Measurements from ENCODE around the gene SPG11. TPM values are rescaled to one million over a fixed set of nuclear protein-coding genes. Genes with fewer than 3 reads are reported as not detected.

Gene SPG11
- total and polyA plus RNA-seq, 9 of the 15 experiments (the other 6 are each of a cell fraction or from before 2014, with no cell fraction given): 23.3 to 71.2 (median 45.6) TPM

- TF ChIP-seq FOXP4 (CRISPR knock-in tag; IDR thresholded peaks at IDR 0.05; ENCODE audit: borderline replicate concordance): peak; percentile 70; the same call in 1 of the 2 replicates
- TF ChIP-seq RB1 (IDR thresholded peaks at IDR 0.05; ENCODE audit: low read depth): peak; percentile 48; the same call in 1 of the 2 replicates
- TF ChIP-seq ZNF121 (CRISPR knock-in tag; conservative IDR thresholded peaks at IDR 0.05): no peak
- no peak for TF ChIP-seq KDM2B (CRISPR knock-in tag; IDR thresholded peaks at IDR 0.05)
- TF ChIP-seq ZFP1 (CRISPR knock-in tag; IDR thresholded peaks at IDR 0.05): no peak
- TF ChIP-seq SRSF1 (IDR thresholded peaks at IDR 0.05; ENCODE audit: low read depth, low read length): peak; percentile 24
- TF ChIP-seq, protein P1, sequence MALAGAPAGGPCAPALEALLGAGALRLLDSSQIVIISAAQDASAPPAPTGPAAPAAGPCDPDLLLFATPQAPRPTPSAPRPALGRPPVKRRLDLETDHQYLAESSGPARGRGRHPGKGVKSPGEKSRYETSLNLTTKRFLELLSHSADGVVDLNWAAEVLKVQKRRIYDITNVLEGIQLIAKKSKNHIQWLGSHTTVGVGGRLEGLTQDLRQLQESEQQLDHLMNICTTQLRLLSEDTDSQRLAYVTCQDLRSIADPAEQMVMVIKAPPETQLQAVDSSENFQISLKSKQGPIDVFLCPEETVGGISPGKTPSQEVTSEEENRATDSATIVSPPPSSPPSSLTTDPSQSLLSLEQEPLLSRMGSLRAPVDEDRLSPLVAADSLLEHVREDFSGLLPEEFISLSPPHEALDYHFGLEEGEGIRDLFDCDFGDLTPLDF (CRISPR knock-in tag; IDR thresholded peaks at IDR 0.05): no peak
- TF ChIP-seq EHMT2 (IDR thresholded peaks at IDR 0.05): no peak
- TF ChIP-seq ZC3H4 (CRISPR knock-in tag; IDR thresholded peaks at IDR 0.05; ENCODE audit: borderline replicate concordance): no peak
- no peak for TF ChIP-seq XRCC5 (IDR thresholded peaks at IDR 0.05; ENCODE audit: low read depth, low read length)
- TF ChIP-seq ZKSCAN3 (CRISPR knock-in tag; IDR thresholded peaks at IDR 0.05): no peak
- TF ChIP-seq, protein P2, sequence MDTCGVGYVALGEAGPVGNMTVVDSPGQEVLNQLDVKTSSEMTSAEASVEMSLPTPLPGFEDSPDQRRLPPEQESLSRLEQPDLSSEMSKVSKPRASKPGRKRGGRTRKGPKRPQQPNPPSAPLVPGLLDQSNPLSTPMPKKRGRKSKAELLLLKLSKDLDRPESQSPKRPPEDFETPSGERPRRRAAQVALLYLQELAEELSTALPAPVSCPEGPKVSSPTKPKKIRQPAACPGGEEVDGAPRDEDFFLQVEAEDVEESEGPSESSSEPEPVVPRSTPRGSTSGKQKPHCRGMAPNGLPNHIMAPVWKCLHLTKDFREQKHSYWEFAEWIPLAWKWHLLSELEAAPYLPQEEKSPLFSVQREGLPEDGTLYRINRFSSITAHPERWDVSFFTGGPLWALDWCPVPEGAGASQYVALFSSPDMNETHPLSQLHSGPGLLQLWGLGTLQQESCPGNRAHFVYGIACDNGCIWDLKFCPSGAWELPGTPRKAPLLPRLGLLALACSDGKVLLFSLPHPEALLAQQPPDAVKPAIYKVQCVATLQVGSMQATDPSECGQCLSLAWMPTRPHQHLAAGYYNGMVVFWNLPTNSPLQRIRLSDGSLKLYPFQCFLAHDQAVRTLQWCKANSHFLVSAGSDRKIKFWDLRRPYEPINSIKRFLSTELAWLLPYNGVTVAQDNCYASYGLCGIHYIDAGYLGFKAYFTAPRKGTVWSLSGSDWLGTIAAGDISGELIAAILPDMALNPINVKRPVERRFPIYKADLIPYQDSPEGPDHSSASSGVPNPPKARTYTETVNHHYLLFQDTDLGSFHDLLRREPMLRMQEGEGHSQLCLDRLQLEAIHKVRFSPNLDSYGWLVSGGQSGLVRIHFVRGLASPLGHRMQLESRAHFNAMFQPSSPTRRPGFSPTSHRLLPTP (IDR thresholded peaks at IDR 0.05; ENCODE audit: borderline replicate concordance, extremely low read depth, insufficient read length): no peak
- no peak; the same call in 1 of the 2 replicates for TF ChIP-seq GATAD2A (IDR thresholded peaks at IDR 0.05)
- no peak for TF ChIP-seq NR4A1 (CRISPR knock-in tag; IDR thresholded peaks at IDR 0.05)
- TF ChIP-seq NR4A1 (tag; IDR thresholded peaks at IDR 0.05): no peak
- TF ChIP-seq, protein P3, sequence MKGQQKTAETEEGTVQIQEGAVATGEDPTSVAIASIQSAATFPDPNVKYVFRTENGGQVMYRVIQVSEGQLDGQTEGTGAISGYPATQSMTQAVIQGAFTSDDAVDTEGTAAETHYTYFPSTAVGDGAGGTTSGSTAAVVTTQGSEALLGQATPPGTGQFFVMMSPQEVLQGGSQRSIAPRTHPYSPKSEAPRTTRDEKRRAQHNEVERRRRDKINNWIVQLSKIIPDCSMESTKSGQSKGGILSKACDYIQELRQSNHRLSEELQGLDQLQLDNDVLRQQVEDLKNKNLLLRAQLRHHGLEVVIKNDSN (CRISPR knock-in tag; IDR thresholded peaks at IDR 0.05): no peak
- no peak for TF ChIP-seq ESRRB (CRISPR knock-in tag; IDR thresholded peaks at IDR 0.05; ENCODE audit: borderline replicate concordance)
- no peak for TF ChIP-seq SMARCA5 (IDR thresholded peaks at IDR 0.05)
- no peak for TF ChIP-seq CTCFL (IDR thresholded peaks at IDR 0.05; ENCODE audit: borderline replicate concordance, insufficient read depth, low read depth, low read length, poor library complexity, severe bottlenecking)
- no peak for TF ChIP-seq NFATC3 (IDR thresholded peaks at IDR 0.05)
Observed at GRCh38 chr15:44536962-44537734, 126.3 kb downstream of the SPG11 start, which contains the start of gene EIF3J (continued).

Measured in K562 (cell line).